HT-29 (cell line): ENCODE measurements around the gene BMP4. TPM values are rescaled to one million over a fixed set of nuclear protein-coding genes. Genes with fewer than 3 reads are reported as not detected.

Experiments used
- DNase-seq: peaks from one replicate; pipeline ENCODE4 v3.0.0-alpha.2; 2015; ENCODE audit warnings: low spot score
- total RNA-seq: library from RNA; depleted of rRNA; stranded (reverse); fragments of >200 nt; shearing (Covaris generic); gene quantifications from 2 replicates; pipeline ENCODE4 v1.2.3, GENCODE V29; 2014

BMP4 gene
- total RNA-seq, 1 experiment from 2014 or later, result 395 TPM

DNA sequence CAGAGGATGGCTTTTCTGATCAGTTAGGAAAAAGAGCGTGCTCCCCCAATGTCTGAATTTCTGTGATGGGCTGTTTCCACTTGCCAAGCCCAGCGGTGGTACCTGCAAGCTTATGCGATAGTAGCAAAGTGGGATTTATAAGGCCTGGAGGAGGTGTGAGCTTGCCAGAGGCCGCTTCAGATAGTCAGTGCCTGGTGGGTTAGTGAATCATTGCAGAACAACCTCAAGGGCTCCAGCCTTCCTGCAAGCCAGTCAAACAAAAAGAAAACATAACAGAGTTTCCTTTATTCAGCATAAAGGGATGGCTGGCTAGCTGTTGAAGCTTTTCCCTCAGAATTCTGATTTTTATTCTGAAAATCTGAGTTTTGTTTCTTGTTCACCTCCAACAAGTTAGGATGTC is 7.6 kb upstream of the BMP4 start:
- peak; percentile 50 for DNase-seq

- peak; percentile 82 for DNase-seq
Observed at GRCh38 chr14:53963320-53964227, 6.9 kb upstream of the BMP4 start.

- peak; percentile 72 for DNase-seq
Observed at GRCh38 chr14:53962953-53963319, 6.3 kb upstream of the BMP4 start.

GRCh38 chr14:53958628-53959027 is 2.0 kb upstream of the BMP4 start:
- peak; percentile 26 for DNase-seq

GRCh38 chr14:53957739-53958138 is 1.1 kb upstream of the BMP4 start:
- peak; percentile 64 for DNase-seq

- DNase-seq, result peak; percentile 57
Observed at GRCh38 chr14:53955671-53956426, 776 bp downstream of the BMP4 start.

- DNase-seq, result peak; percentile 19
Observed at GRCh38 chr14:53955229-53955556, 1.4 kb downstream of the BMP4 start.

DNA sequence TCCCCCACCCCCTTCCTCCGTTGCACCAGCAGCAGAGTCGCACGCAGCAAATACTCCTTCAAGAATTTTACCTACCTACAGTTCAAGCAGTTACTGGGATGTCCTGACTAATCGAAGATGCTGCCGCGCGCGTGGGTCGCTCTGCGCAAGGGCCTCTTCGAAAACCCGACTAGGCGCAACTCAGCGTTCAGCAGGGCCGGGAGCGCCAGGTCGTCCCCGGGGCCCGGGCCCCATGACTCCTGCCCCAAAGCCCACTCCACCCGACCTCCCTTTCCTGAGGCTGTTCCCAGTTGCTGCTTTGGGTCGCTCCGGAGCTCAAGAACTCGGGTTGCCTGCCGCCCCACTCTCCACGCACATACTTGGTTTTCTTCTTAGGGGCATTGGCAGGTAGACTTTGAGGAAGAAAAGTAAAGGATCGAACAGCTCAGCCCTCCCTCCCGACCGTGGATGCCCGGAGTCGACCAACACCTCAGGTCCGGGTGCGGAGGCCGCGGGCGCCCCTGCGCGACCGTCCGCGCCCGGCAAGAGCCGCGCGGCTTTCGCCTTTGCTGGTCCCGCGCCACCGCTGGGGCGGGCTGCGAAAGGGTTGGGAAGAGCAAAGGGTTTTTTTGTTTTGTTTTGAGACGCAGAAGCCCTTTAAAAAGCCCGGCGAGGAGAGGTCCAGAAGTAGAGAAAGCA is 1.9 kb downstream of the BMP4 start:
- no peak for DNase-seq

GRCh38 chr14:53953828-53954550 is 2.6 kb downstream of the BMP4 start:
- peak; percentile 54 for DNase-seq

GRCh38 chr14:53953002-53953827 is 3.4 kb downstream of the BMP4 start:
- peak; percentile 72 for DNase-seq

GRCh38 chr14:53952533-53952932 is 4.1 kb downstream of the BMP4 start:
- no peak for DNase-seq

- peak; percentile 49 for DNase-seq
Observed at GRCh38 chr14:53951627-53952303, 4.9 kb downstream of the BMP4 start.

DNA sequence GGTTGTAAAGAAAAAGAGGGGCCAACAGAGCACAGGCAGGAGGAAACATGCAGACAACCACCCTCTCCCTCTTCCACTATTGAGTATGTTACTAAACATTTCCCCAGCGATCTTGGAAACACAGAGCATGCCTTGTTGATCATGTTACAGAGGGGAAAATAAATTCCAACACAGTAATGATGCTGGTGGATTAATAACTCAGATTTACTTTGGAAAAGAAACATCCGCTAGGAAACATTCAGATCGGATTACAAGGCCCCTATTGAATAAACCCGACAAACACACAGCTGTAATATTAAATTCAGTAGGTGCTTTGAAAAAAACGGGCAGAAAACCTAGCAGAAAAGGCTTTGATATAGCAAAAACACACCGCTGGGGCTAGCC is 5.4 kb downstream of the BMP4 start:
- DNase-seq, result no peak

DNA sequence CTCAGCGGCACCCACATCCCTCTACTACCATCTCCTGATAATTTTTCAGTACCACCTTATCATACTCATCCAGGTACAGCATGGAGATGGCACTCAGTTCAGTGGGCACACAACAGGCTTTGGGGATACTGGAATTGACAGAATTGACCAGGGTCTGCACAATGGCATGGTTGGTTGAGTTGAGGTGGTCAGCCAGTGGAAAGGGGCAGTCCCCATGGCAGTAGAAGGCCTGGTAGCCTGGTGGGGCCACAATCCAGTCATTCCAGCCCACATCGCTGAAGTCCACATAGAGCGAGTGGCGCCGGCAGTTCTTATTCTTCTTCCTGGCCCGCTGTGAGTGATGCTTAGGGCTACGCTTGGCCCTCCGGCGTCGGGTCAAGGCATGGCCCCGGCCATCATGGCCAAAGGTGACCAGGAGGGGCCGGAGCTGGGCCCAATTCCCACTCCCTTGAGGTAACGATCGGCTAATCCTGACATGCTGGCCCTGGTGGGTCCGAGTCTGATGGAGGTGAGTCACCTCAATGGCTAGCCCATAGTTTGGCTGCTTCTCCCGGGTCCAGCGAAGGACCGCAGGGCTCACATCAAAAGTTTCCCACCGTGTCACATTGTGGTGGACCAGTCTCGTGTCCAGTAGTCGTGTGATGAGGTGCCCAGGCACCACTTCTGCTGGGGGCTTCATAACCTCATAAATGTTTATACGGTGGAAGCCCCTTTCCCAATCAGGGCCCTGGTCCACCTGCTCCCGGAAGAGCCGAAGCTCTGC is 6.4 kb downstream of the BMP4 start:
- DNase-seq, result peak; percentile 47

- peak; percentile 30 for DNase-seq
Observed at GRCh38 chr14:53949201-53949600, 7.4 kb downstream of the BMP4 start.

GRCh38 chr14:53948205-53948884 is 8.3 kb downstream of the BMP4 start:
- DNase-seq, result peak; percentile 67

DNA sequence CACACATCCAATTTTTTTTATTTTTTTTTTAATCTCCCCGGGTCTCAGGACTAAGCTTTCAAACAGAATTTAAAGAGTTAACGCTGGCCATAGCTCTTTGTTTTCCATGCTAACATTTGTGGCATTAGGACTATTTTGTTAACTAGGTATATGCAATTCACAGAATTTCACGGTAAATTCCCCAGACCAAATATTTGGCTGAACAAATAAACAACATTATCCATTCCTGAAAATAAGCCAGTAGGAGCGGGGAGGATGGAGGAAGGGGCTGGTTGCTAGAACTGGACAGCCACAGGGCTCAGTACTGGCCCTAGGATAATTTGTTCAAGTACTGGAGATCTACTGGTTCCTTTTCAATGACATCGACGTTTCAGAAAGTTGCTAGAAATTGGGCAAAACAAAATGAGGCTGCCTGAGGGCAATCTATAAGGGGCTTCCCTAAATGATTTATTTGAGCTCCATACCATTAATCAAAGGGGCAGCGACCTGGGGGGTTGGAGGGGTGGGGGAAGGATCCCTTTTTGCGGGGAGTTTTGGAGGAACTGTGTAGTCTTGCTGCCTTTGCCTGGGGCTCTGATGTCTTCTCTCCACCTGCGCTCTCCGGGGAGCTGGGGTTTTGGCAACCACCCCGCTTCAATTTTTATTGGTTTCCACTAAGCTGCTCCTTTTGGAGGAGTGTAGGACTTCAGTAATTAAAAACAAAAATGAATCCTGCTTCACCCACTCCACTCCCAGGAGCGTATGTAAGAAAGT is 9.0 kb downstream of the BMP4 start:
- peak; percentile 75 for DNase-seq

DNA sequence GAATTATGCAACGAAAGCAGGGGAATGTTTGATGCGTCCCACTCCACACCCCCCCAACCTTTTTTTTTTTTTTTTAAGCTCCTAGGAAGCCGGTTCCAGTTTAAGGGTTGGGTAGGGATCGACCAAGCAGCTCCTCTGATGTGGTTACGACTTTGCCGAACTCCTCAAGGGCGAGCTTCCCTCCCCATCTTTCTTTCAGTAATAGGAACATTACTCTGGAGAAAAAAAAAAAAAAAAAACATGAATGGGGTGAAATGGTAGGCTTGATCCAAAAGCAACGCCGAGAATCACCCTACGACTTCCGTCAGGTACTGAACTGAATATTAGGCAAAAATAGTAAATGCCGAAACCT is 9.6 kb downstream of the BMP4 start:
- DNase-seq, result peak; percentile 64
